ENCODE results near the gene MOB3C.

DNA sequence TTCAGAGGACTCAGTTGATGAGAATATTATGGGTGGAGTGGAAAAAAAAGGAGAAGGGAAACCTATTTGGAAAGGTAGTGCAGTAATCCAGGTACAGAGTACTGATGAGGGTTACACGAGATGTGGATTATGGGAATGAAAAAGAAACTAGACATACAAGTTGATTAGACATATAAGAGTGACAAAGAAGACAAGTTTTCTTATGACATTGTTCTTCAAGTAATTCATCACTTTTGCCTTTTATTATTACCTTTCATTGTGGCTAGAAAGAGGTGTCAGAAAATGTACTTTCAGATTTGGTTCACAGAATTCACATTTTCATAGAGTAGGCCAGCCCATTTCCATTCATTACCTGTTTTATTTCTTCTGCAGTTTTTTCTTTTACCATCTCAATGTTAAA lies 41.2 kb upstream of the MOB3C start:
- TF ChIP-seq, protein P1, sequence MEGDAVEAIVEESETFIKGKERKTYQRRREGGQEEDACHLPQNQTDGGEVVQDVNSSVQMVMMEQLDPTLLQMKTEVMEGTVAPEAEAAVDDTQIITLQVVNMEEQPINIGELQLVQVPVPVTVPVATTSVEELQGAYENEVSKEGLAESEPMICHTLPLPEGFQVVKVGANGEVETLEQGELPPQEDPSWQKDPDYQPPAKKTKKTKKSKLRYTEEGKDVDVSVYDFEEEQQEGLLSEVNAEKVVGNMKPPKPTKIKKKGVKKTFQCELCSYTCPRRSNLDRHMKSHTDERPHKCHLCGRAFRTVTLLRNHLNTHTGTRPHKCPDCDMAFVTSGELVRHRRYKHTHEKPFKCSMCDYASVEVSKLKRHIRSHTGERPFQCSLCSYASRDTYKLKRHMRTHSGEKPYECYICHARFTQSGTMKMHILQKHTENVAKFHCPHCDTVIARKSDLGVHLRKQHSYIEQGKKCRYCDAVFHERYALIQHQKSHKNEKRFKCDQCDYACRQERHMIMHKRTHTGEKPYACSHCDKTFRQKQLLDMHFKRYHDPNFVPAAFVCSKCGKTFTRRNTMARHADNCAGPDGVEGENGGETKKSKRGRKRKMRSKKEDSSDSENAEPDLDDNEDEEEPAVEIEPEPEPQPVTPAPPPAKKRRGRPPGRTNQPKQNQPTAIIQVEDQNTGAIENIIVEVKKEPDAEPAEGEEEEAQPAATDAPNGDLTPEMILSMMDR (IDR thresholded peaks at IDR 0.05; ENCODE audit: low read length): no peak
- TF ChIP-seq EZH2phosphoT487 (IDR thresholded peaks at IDR 0.05; ENCODE audit: low read length): no peak
- TF ChIP-seq EZH2 (optimal IDR thresholded peaks at IDR 0.05; ENCODE audit: low read depth, low read length): no peak
